Endodermal cell (in vitro differentiated cells): ENCODE results near the gene RNF130. TPM values are rescaled to one million over a fixed set of nuclear protein-coding genes. Genes with fewer than 3 reads are reported as not detected.
A peak's percentile ranks its signal among the peaks of the same experiment; 100 is the strongest.

Source experiments
- DNase-seq: peaks from one replicate; pipeline ENCODE4 v3.0.0-alpha.2; 2017
- H3K27ac ChIP-seq: 2 replicates; pipeline ENCODE4 v1.5.1; 2013; ENCODE audit warnings: mild to moderate bottlenecking, low read depth, low read length, moderate library complexity
- H3K27me3 ChIP-seq: 2 replicates; pipeline ENCODE4 v1.6.1; 2013; ENCODE audit warnings: mild to moderate bottlenecking, low read length, moderate library complexity; ENCODE audit not compliant: insufficient read depth, control insufficient read depth, poor library complexity, severe bottlenecking
- H3K36me3 ChIP-seq: 2 replicates; pipeline ENCODE4 v1.7.0; 2013; ENCODE audit warnings: mild to moderate bottlenecking, low read length, moderate library complexity; ENCODE audit not compliant: control insufficient read depth, insufficient read depth
- H3K4me1 ChIP-seq: one replicate; pipeline ENCODE4 v1.7.0; 2013; ENCODE audit warnings: low read length; ENCODE audit not compliant: control insufficient read depth, insufficient read depth
- H3K4me3 ChIP-seq: 2 replicates; pipeline ENCODE4 v1.5.1; 2013; ENCODE audit warnings: mild to moderate bottlenecking, low read length, moderate library complexity
- H3K9ac ChIP-seq: 2 replicates; pipeline ENCODE4 v1.6.1; 2013; ENCODE audit warnings: mild to moderate bottlenecking, low read length, moderate library complexity; ENCODE audit not compliant: poor library complexity, severe bottlenecking; ENCODE audit errors: extremely low read depth
- H3K9me3 ChIP-seq: 2 replicates; pipeline ENCODE4 v1.6.1; 2013; ENCODE audit warnings: mild to moderate bottlenecking, low read length, moderate library complexity; ENCODE audit not compliant: control insufficient read depth
- H3K27ac Mint-ChIP-seq: 2 replicates; pipeline ENCODE4 v1.8.0; 2020; ENCODE audit warnings: mixed read lengths
- H3K27me3 Mint-ChIP-seq: 2 replicates; pipeline ENCODE4 v1.8.0; 2021; ENCODE audit warnings: mild to moderate bottlenecking, mixed read lengths; ENCODE audit not compliant: insufficient read depth
- H3K36me3 Mint-ChIP-seq: 2 replicates; pipeline ENCODE4 v1.8.0; 2020; ENCODE audit warnings: low read depth, mixed read lengths
- H3K4me1 Mint-ChIP-seq: 2 replicates; pipeline ENCODE4 v1.8.0; 2020; ENCODE audit warnings: mixed read lengths
- H3K4me3 Mint-ChIP-seq: 2 replicates; pipeline ENCODE4 v1.8.0; 2020; ENCODE audit warnings: mild to moderate bottlenecking, moderate library complexity, mixed read lengths
- H3K9me3 Mint-ChIP-seq: 2 replicates; pipeline ENCODE4 v1.8.0; 2020; ENCODE audit warnings: mild to moderate bottlenecking, mixed read lengths
- WGBS, 2 experiments: methylation state at CpG; one replicate each; pipeline versions ENCODE4 v1.1.5 to v1.1.7; 2013; ENCODE audit warnings: missing lambda C conversion rate in 2 of 2, mixed read lengths in 1 of 2; ENCODE audit not compliant: insufficient coverage in 1 of 2, insufficient read length in 1 of 2; 5-methylcytosine and 5-hydroxymethylcytosine counted together
- total RNA-seq, 2 donors: library from RNA; stranded (reverse); fragmentation: NEBNext Ultra II Directional in 1 of 2; extraction: Animal tissue kit (Norgen Biotek cat#: 25700) in 1 of 2; gene quantifications; 2 replicates in 1 of 2; 3 replicates in 1 of 2; pipeline ENCODE4 v1.2.1, GENCODE V29; 2021
- TF ChIP-seq, protein P1 (sequence below): fragments of 200-600 bp; sonication (generic); conservative IDR thresholded peaks from 2 replicates; pipeline ENCODE4 v1.5.0; 2021; ENCODE audit warnings: antibody characterized with exemption, mild to moderate bottlenecking

The RNF130 gene
- total RNA-seq, 2 donors from 2014 or later, result 64.7 to 74.4 TPM

- DNase-seq, result no peak
- Histone ChIP-seq H3K27ac (no peak overlapping the region), H3K4me1 (no peaks in the 10 kb centered on the region), H3K27me3 (no peaks in the 10 kb centered on the region), H3K9ac (no peak overlapping the region), H3K36me3 (peaks cover 65% of the 10 kb centered on the region), H3K9me3 (no peaks in the 10 kb centered on the region), H3K4me3 (no peak overlapping the region)
- Mint-ChIP-seq H3K27ac (no peak overlapping the region), H3K9me3 (no peaks in the 10 kb centered on the region), H3K4me1 (peaks cover 5% of the 10 kb centered on the region), H3K27me3 (no peaks in the 10 kb centered on the region), H3K36me3 (peaks cover 40% of the 10 kb centered on the region), H3K4me3 (no peak overlapping the region)
- 88% methylated on average over 1 to 5 of the region's 5 CpGs for WGBS, 2 experiments
- TF ChIP-seq, protein P1, sequence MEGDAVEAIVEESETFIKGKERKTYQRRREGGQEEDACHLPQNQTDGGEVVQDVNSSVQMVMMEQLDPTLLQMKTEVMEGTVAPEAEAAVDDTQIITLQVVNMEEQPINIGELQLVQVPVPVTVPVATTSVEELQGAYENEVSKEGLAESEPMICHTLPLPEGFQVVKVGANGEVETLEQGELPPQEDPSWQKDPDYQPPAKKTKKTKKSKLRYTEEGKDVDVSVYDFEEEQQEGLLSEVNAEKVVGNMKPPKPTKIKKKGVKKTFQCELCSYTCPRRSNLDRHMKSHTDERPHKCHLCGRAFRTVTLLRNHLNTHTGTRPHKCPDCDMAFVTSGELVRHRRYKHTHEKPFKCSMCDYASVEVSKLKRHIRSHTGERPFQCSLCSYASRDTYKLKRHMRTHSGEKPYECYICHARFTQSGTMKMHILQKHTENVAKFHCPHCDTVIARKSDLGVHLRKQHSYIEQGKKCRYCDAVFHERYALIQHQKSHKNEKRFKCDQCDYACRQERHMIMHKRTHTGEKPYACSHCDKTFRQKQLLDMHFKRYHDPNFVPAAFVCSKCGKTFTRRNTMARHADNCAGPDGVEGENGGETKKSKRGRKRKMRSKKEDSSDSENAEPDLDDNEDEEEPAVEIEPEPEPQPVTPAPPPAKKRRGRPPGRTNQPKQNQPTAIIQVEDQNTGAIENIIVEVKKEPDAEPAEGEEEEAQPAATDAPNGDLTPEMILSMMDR, result no peak
These were observed 89.9 kb downstream of the RNF130 start for GRCh38 chr5:179981636-179982035.

- 90 to 93% methylated on average over 7 of the region's 7 CpGs for WGBS, 2 experiments
- no peak overlapping the region for H3K4me3 Mint-ChIP-seq
- H3K27ac Mint-ChIP-seq, result peak overlapping the region; percentile 29
- Histone ChIP-seq H3K9ac (no peak overlapping the region), H3K4me3 (no peak overlapping the region), H3K27ac (no peak overlapping the region), H3K4me1 (no peaks in the 10 kb centered on the region), H3K36me3 (peaks cover 69% of the 10 kb centered on the region), H3K27me3 (no peaks in the 10 kb centered on the region), H3K9me3 (no peaks in the 10 kb centered on the region)
- no peak for DNase-seq
- TF ChIP-seq, protein P1, result no peak
- H3K36me3 Mint-ChIP-seq, result peaks cover 45% of the 10 kb centered on the region
- H3K27me3 Mint-ChIP-seq, result no peaks in the 10 kb centered on the region
- H3K4me1 Mint-ChIP-seq, result peaks cover 5% of the 10 kb centered on the region
- H3K9me3 Mint-ChIP-seq, result no peaks in the 10 kb centered on the region
These were observed 90.8 kb downstream of the RNF130 start for GRCh38 chr5:179980767-179981166.

GRCh38 chr5:179978792-179979191, 92.8 kb downstream of the RNF130 start:
- Mint-ChIP-seq H3K27me3 (no peaks in the 10 kb centered on the region), H3K4me1 (peaks cover 10% of the 10 kb centered on the region), H3K4me3 (no peak overlapping the region), H3K36me3 (peaks cover 65% of the 10 kb centered on the region), H3K27ac (no peak overlapping the region), H3K9me3 (no peaks in the 10 kb centered on the region)
- Histone ChIP-seq H3K4me1 (no peaks in the 10 kb centered on the region), H3K27ac (no peak overlapping the region), H3K27me3 (no peaks in the 10 kb centered on the region), H3K9ac (no peak overlapping the region), H3K36me3 (peaks cover 84% of the 10 kb centered on the region), H3K4me3 (no peak overlapping the region), H3K9me3 (no peaks in the 10 kb centered on the region)
- no peak for DNase-seq
- 95 to 100% methylated on average over 2 to 4 of the region's 4 CpGs for WGBS, 2 experiments
- TF ChIP-seq, protein P1, result no peak
